ENCODE data around the gene RTBDN. TPM values are rescaled to one million over a fixed set of nuclear protein-coding genes. Genes with fewer than 3 reads are reported as not detected.
A peak's percentile ranks its signal among the peaks of the same experiment; 100 is the strongest.

RTBDN gene
- total RNA-seq, 1 experiment from 2014 or later: 5.6 TPM

GRCh38 chr19:12872941-12873890, 38.8 kb upstream of the RTBDN start:
- H2BK120ac ChIP-seq (ENCODE audit: low read depth, low read length, poor library complexity, severe bottlenecking): no peak overlapping the region
- H3K14ac ChIP-seq (ENCODE audit: insufficient read depth, low read length): no peak overlapping the region
- H3K4ac ChIP-seq (ENCODE audit: low read depth, low read length): no peak overlapping the region
- H3K79me1 ChIP-seq (ENCODE audit: insufficient read depth, low read depth, low read length, poor library complexity, severe bottlenecking): no peaks in the 10 kb centered on the region
- H2BK15ac ChIP-seq (ENCODE audit: low read depth, low read length): no peak overlapping the region
- no peak overlapping the region for H2AFZ ChIP-seq (ENCODE audit: low read length)
- H3K9me3 Mint-ChIP-seq: peaks cover 5 to 11% of the 10 kb centered on the region in 2 experiments; a peak in 4 of 5 replicates
- no peak overlapping the region; a peak in 1 of 7 replicates for H3K27ac Mint-ChIP-seq
- H3K27me3 Mint-ChIP-seq (ENCODE audit: low read depth): no peaks in the 10 kb centered on the region
- no peak overlapping the region for H3K4me2 ChIP-seq (ENCODE audit: insufficient read depth, insufficient read length, low read length)
- H3K27me3 ChIP-seq (ENCODE audit: insufficient read depth, low read length): no peaks in the 10 kb centered on the region
- H2BK20ac ChIP-seq (ENCODE audit: low read depth, low read length, poor library complexity, severe bottlenecking): no peak overlapping the region
- no peak overlapping the region for H3K4me3 Mint-ChIP-seq
- H3T11ph ChIP-seq (ENCODE audit: low read length): no peak overlapping the region
- TF ChIP-seq CTCF (conservative IDR thresholded peaks at IDR 0.05): no peak
- no peak overlapping the region for H3K18ac ChIP-seq (ENCODE audit: insufficient read length, low read depth, low read length)
- H3K23ac ChIP-seq (ENCODE audit: insufficient read length, low read depth, low read length): no peak overlapping the region
- no peak overlapping the region for H4K91ac ChIP-seq (ENCODE audit: insufficient read length, low read depth, low read length)
- no peak overlapping the region for H3K56ac ChIP-seq (ENCODE audit: insufficient read length, low read depth, low read length)
- H4K5ac ChIP-seq (ENCODE audit: insufficient read length, low read depth, low read length): no peak overlapping the region
- no CpG with 5 or more reads among the region's 70 CpGs for WGBS (ENCODE audit: extremely low coverage, insufficient read length, low lambda C conversion rate)
- H3K4me1 Mint-ChIP-seq: 0 out of 4 replicates have a peak, but pooled peaks cover 0 to under 1% of the 10 kb centered on the region in 2 experiments
- no peaks in the 10 kb centered on the region for H3K9me3 ChIP-seq (ENCODE audit: control insufficient read depth, low read depth, low read length)
- H3K27ac ChIP-seq (ENCODE audit: insufficient read length, low read depth, low read length): no peak overlapping the region
- no peak overlapping the region for H2BK12ac ChIP-seq (ENCODE audit: insufficient read length, low read depth, low read length)
- H3K9ac ChIP-seq (ENCODE audit: extremely low read depth, insufficient read length, low read length): no peak overlapping the region
- peaks cover 42 to 57% (median 45%) of the 10 kb centered on the region in 3 experiments for H3K36me3 Mint-ChIP-seq (ENCODE audit: insufficient read depth in 1 of 3, low read depth in 3 of 3)
- no peak overlapping the region for H4K8ac ChIP-seq (replicated peaks; ENCODE audit: insufficient read length, low read depth, low read length)
- DNase-seq: peak; percentile 84
- H3K79me2 ChIP-seq (ENCODE audit: insufficient read depth, low read length): no peaks in the 10 kb centered on the region
- H2BK5ac ChIP-seq (ENCODE audit: insufficient read length, low read length): no peak overlapping the region
- H2AK5ac ChIP-seq (ENCODE audit: insufficient read length, low read length): no peak overlapping the region
- H3K4me1 ChIP-seq (ENCODE audit: insufficient read depth, low read length): no peaks in the 10 kb centered on the region
- H3K23me2 ChIP-seq (ENCODE audit: insufficient read length, low read depth, low read length, poor library complexity, severe bottlenecking): no peaks in the 10 kb centered on the region
- peaks cover 3% of the 10 kb centered on the region for H4K20me1 ChIP-seq (ENCODE audit: control insufficient read depth, insufficient read depth, insufficient read length)

Data from H9 (cell line).